ENCODE data around the gene MSLN. TPM values are rescaled to one million over a fixed set of nuclear protein-coding genes. Genes with fewer than 3 reads are reported as not detected.

MSLN gene
- polyA plus RNA-seq, 1 of the 3 experiments (the other 2 are of a cell fraction), result 0.02 TPM

- Histone ChIP-seq H3K4me3 (ENCODE audit: low read depth in 2 of 2, low read length in 1 of 2) (no peak overlapping the region), H3K4me2 (no peak overlapping the region), H4K20me1 (ENCODE audit: insufficient read depth) (no peaks in the 10 kb centered on the region), H3F3A (replicated peaks; ENCODE audit: insufficient read depth) (no peaks in the 10 kb centered on the region), H3K9ac (no peak overlapping the region), H3K4me1 (ENCODE audit: control insufficient read depth in 1 of 2, insufficient read depth in 2 of 2, low read depth in 1 of 2, low read length in 1 of 2) (no peaks in the 10 kb centered on the region), H2AFZ (ENCODE audit: low read depth) (no peak overlapping the region), H3K27me3 (ENCODE audit: insufficient read depth) (no peaks in the 10 kb centered on the region), H3K9me2 (no peaks in the 10 kb centered on the region), H3K27ac (ENCODE audit: low read depth in 2 of 2, low read length in 1 of 2) (no peak overlapping the region), H3K79me2 (ENCODE audit: insufficient read depth) (no peaks in the 10 kb centered on the region), H3K9me3 (no peaks in the 10 kb centered on the region), H3K36me3 (replicated peaks in 1 of 2; ENCODE audit: control insufficient read depth in 1 of 2, insufficient read depth in 2 of 2, low read length in 1 of 2) (no peaks in the 10 kb centered on the region)
- DNase-seq, result no peak
- TF ChIP-seq TEAD4 (IDR thresholded peaks at IDR 0.05; ENCODE audit: borderline replicate concordance, insufficient read depth), result no peak
- no peak for TF ChIP-seq POLR2AphosphoS5 (IDR thresholded peaks at IDR 0.05; ENCODE audit: low read depth, low read length)
- no peak for TF ChIP-seq EZH2phosphoT487 (IDR thresholded peaks at IDR 0.05; ENCODE audit: borderline replicate concordance, low read depth)
- no peak for TF ChIP-seq FOXJ3 (CRISPR knock-in tag; IDR thresholded peaks at IDR 0.05)
- no peak for TF ChIP-seq YY1 (IDR thresholded peaks at IDR 0.05; ENCODE audit: low read depth)
- no peak for TF ChIP-seq FOSL2 (IDR thresholded peaks at IDR 0.05; ENCODE audit: borderline replicate concordance, low read depth)
- TF ChIP-seq MEF2A (IDR thresholded peaks at IDR 0.05; ENCODE audit: borderline replicate concordance, low read depth), result no peak
- no peak for TF ChIP-seq CHD2 (IDR thresholded peaks at IDR 0.05; ENCODE audit: low read length, partially characterized antibody)
- TF ChIP-seq GATA2 (CRISPR knock-in tag; IDR thresholded peaks at IDR 0.05), result no peak
- no peak for TF ChIP-seq PBX3 (IDR thresholded peaks at IDR 0.05)
- no peak for TF ChIP-seq EP300 (IDR thresholded peaks at IDR 0.05; ENCODE audit: borderline replicate concordance in 1 of 2, low read depth in 1 of 2, low read length in 1 of 2)
- no peak for TF ChIP-seq CTCF (IDR thresholded peaks at IDR 0.05)
- ChIA-PET CTCF (no interaction called here), POLR2A (no interaction called here)
- 90% methylated on average over 13 of the region's 21 CpGs for WGBS (ENCODE audit: low lambda C conversion rate)
These were observed 7.9 kb downstream of the MSLN start for GRCh38 chr16:768428-768827.

- 86% methylated on average over 8 of the region's 20 CpGs for WGBS (ENCODE audit: low lambda C conversion rate)
- TF ChIP-seq YY1 (IDR thresholded peaks at IDR 0.05; ENCODE audit: low read depth), result no peak
- TF ChIP-seq MXI1 (IDR thresholded peaks at IDR 0.05; ENCODE audit: low read depth, low read length), result no peak
- TF ChIP-seq NRF1 (IDR thresholded peaks at IDR 0.05; ENCODE audit: low read depth, low read length), result no peak
- TF ChIP-seq PBX3 (IDR thresholded peaks at IDR 0.05), result no peak
- no peak for TF ChIP-seq RFX5 (IDR thresholded peaks at IDR 0.05; ENCODE audit: low read length)
- TF ChIP-seq RAD21 (IDR thresholded peaks at IDR 0.05; ENCODE audit: low read length), result no peak
- TF ChIP-seq ELF1 (IDR thresholded peaks at IDR 0.05), result no peak
- TF ChIP-seq FOXJ3 (CRISPR knock-in tag; IDR thresholded peaks at IDR 0.05), result no peak
- no peak for TF ChIP-seq REST (IDR thresholded peaks at IDR 0.05; ENCODE audit: low read depth, low read length)
These were observed 8.8 kb downstream of the MSLN start for GRCh38 chr16:769184-769784.

More at GRCh38 chr16:769184-769784, 8.8 kb downstream of the MSLN start:
- no peak overlapping the region for H3K9ac ChIP-seq
- H3K9me2 ChIP-seq, result no peaks in the 10 kb centered on the region
- H3K27ac ChIP-seq (ENCODE audit: low read depth in 2 of 2, low read length in 1 of 2), result no peak overlapping the region
- H4K20me1 ChIP-seq (ENCODE audit: insufficient read depth), result no peaks in the 10 kb centered on the region
- H3K4me2 ChIP-seq, result no peak overlapping the region
- H3K4me1 ChIP-seq (ENCODE audit: control insufficient read depth in 1 of 2, insufficient read depth in 2 of 2, low read depth in 1 of 2, low read length in 1 of 2), result no peaks in the 10 kb centered on the region
- ChIA-PET CTCF (no interaction called here), POLR2A (no interaction called here)
- no peaks in the 10 kb centered on the region for H3K27me3 ChIP-seq (ENCODE audit: insufficient read depth)
- H2AFZ ChIP-seq (ENCODE audit: low read depth), result no peak overlapping the region
- H3K36me3 ChIP-seq (replicated peaks in 1 of 2; ENCODE audit: control insufficient read depth in 1 of 2, insufficient read depth in 2 of 2, low read length in 1 of 2), result no peaks in the 10 kb centered on the region
- no peaks in the 10 kb centered on the region for H3F3A ChIP-seq (replicated peaks; ENCODE audit: insufficient read depth)
- no peaks in the 10 kb centered on the region for H3K9me3 ChIP-seq
- DNase-seq, result no peak
- no peak overlapping the region for H3K4me3 ChIP-seq (ENCODE audit: low read depth in 2 of 2, low read length in 1 of 2)
- no peaks in the 10 kb centered on the region for H3K79me2 ChIP-seq (ENCODE audit: insufficient read depth)
